ENCODE results near the gene CST6. TPM values are rescaled to one million over a fixed set of nuclear protein-coding genes. Genes with fewer than 3 reads are reported as not detected.

The CST6 gene
- total RNA-seq, 1 donor from 2014 or later, result 23.7 TPM

GRCh38 chr11:66055021-66055420, 43.2 kb downstream of the CST6 start:
- Histone ChIP-seq H3K4me1 (peaks cover 18% of the 10 kb centered on the region), H3K27me3 (no peaks in the 10 kb centered on the region), H3K9me3 (no peaks in the 10 kb centered on the region), H3K4me3 (no peak overlapping the region), H3K36me3 (peaks cover 61% of the 10 kb centered on the region), H3K27ac (no peak overlapping the region)
- ATAC-seq (no peak), DNase-seq (peak; percentile 59)
- intact Hi-C loops (cut with DNase I), result no loop called here
- TF ChIP-seq CTCF (IDR thresholded peaks at IDR 0.05), result no peak

- intact Hi-C loops (cut with DNase I), result no loop called here
- H3K36me3 ChIP-seq, result peaks cover 76% of the 10 kb centered on the region
- H3K27me3 ChIP-seq, result no peaks in the 10 kb centered on the region
- no peaks in the 10 kb centered on the region for H3K9me3 ChIP-seq
- no peak for TF ChIP-seq CTCF (IDR thresholded peaks at IDR 0.05)
- ATAC-seq (no peak), DNase-seq (no peak)
- H3K4me3 ChIP-seq, result no peak overlapping the region
- H3K4me1 ChIP-seq, result peaks cover 11% of the 10 kb centered on the region
- H3K27ac ChIP-seq, result no peak overlapping the region
Measured at GRCh38 chr11:66056501-66056900, 44.7 kb downstream of the CST6 start.

DNA sequence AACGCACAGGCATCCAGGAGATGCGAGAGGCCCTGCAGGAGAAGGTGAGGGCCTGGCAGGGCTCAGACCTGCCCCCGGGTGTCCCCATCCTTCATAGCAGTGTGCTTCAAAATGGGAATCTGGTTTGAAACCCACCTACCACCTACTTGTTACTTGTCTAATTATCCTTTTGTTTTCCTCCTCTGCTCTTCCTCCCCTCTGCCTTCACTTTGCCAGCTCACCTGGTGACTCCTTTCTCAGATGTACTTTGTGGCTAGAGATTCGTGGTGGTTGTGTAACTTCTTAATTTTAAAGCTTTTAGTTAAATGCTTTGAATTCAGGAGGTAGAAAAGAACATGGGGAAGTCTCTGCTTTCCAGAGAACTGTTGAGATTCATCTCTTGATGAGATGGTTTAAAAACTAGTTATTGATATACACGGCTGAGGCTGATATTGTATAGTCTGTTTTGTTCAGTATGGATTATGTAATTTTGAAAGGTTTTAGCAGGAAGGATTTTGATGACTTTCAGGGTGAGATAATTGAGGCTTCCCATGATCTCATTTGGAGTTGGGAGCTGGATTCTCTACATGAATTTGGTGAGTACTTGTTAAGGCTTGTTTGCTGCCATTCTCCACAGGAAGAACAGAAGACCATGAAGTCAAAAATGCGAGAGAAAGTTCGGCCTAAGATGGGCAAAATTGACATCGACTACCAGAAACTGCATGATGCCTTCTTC, 48.3 kb downstream of the CST6 start:
- ATAC-seq (no peak), DNase-seq (no peak)
- intact Hi-C loops (cut with DNase I), result loop anchor here (10.0 kb wide), 1 partner anchor 75 kb away; no protein-coding TSS in a partner anchor
- no peak overlapping the region for H3K27ac ChIP-seq
- H3K27me3 ChIP-seq, result no peaks in the 10 kb centered on the region
- no peaks in the 10 kb centered on the region for H3K4me1 ChIP-seq
- TF ChIP-seq CTCF (IDR thresholded peaks at IDR 0.05), result no peak
- peaks cover 100% of the 10 kb centered on the region for H3K36me3 ChIP-seq
- H3K4me3 ChIP-seq, result no peak overlapping the region
- no peaks in the 10 kb centered on the region for H3K9me3 ChIP-seq

- peaks cover 99% of the 10 kb centered on the region for H3K36me3 ChIP-seq
- intact Hi-C loops (cut with DNase I), result loop anchor here (10.0 kb wide), 1 partner anchor 74 kb away; no protein-coding TSS in a partner anchor
- H3K4me1 ChIP-seq, result no peaks in the 10 kb centered on the region
- TF ChIP-seq CTCF (IDR thresholded peaks at IDR 0.05), result no peak
- no peak overlapping the region for H3K27ac ChIP-seq
- DNase-seq (no peak), ATAC-seq (no peak)
- H3K4me3 ChIP-seq, result no peak overlapping the region
- no peaks in the 10 kb centered on the region for H3K27me3 ChIP-seq
- no peaks in the 10 kb centered on the region for H3K9me3 ChIP-seq
Measured at GRCh38 chr11:66061268-66061667, 49.5 kb downstream of the CST6 start.

DNA sequence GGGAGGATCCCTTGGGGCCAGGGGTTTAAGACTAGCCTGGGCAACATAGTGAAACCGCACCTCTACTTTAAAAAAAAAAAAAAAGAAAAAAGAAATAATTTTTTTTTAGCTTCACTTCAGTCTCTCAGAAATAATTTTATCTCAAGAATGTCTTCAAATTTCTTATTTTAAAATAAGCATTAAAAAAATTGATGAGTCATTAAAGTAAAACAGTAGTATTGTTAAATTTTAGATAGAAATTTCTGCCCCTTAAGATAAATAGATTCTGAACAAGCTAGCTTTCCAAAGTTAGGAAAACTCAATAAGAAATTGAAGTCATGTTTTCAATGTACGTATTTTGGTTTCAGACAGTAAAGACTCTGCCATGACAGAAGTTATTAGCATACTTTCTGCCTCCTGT, 50.6 kb downstream of the CST6 start:
- TF ChIP-seq CTCF (IDR thresholded peaks at IDR 0.05), result no peak
- intact Hi-C loops (cut with DNase I), result loop anchor here (10.0 kb wide), 1 partner anchor 72 kb away; no protein-coding TSS in a partner anchor
- ATAC-seq (no peak), DNase-seq (no peak)
- Histone ChIP-seq H3K4me3 (no peak overlapping the region), H3K4me1 (no peaks in the 10 kb centered on the region), H3K27me3 (no peaks in the 10 kb centered on the region), H3K27ac (no peak overlapping the region), H3K36me3 (peaks cover 99% of the 10 kb centered on the region), H3K9me3 (no peaks in the 10 kb centered on the region)

Other genes starting within 250 kb of the CST6 start
- gene AP5B1, start 231.0 kb upstream of the CST6 start, total RNA-seq, result 35.6 TPM
- 2.7 TPM for gene OVOL1, start 224.9 kb upstream of the CST6 start, total RNA-seq
- not detected for gene SNX32, start 178.0 kb upstream of the CST6 start, total RNA-seq
- 608 TPM for gene CFL1, start 153.8 kb upstream of the CST6 start, total RNA-seq
- gene MUS81, start 151.6 kb upstream of the CST6 start, total RNA-seq, result 49.4 TPM
- 62.0 TPM for gene EFEMP2, start 139.2 kb upstream of the CST6 start, total RNA-seq
- gene CTSW, start 132.2 kb upstream of the CST6 start, total RNA-seq, result 17.2 TPM
- gene FIBP, start 123.5 kb upstream of the CST6 start, total RNA-seq, result 35.5 TPM
- gene CCDC85B, start 121.3 kb upstream of the CST6 start, total RNA-seq, result 36.4 TPM
- 3.9 TPM for gene FOSL1, start 111.6 kb upstream of the CST6 start, total RNA-seq
- gene C11orf68, start 92.9 kb upstream of the CST6 start, total RNA-seq, result 34.7 TPM
- 62.8 TPM for gene DRAP1, start 92.6 kb upstream of the CST6 start, total RNA-seq
- gene TSGA10IP, start 66.5 kb upstream of the CST6 start, total RNA-seq, result not detected
- gene SART1, start 50.3 kb upstream of the CST6 start, total RNA-seq, result 53.3 TPM
- gene EIF1AD, start 9.9 kb upstream of the CST6 start, total RNA-seq, result 32.6 TPM
- 167 TPM for gene BANF1, start 9.5 kb upstream of the CST6 start, total RNA-seq
- 3.4 TPM for gene CATSPER1, start 14.5 kb downstream of the CST6 start, total RNA-seq
- gene GAL3ST3, start 37.2 kb downstream of the CST6 start, total RNA-seq, result not detected
- 149 TPM for gene SF3B2, start 40.4 kb downstream of the CST6 start, total RNA-seq
- 55.9 TPM for gene PACS1, start 58.3 kb downstream of the CST6 start, total RNA-seq
- gene KLC2, start 245.7 kb downstream of the CST6 start, total RNA-seq, result 27.6 TPM

Measured in upper lobe of right lung (tissue), 1 donor.